GM10266 (cell line): Measurements from ENCODE around the gene CRELD2.

Source experiments
- DNase-seq: peaks from one replicate; pipeline ENCODE4 v3.0.0; 2012; ENCODE audit errors: extremely low spot score
- CTCF ChIP-seq: IDR thresholded peaks from 2 replicates; pipeline ENCODE4 v1.5.1; 2012; ENCODE audit warnings: mild to moderate bottlenecking, low read depth; ENCODE audit not compliant: control insufficient read depth, insufficient read depth; ENCODE audit errors: missing control alignments

Gene CRELD2, protein sequence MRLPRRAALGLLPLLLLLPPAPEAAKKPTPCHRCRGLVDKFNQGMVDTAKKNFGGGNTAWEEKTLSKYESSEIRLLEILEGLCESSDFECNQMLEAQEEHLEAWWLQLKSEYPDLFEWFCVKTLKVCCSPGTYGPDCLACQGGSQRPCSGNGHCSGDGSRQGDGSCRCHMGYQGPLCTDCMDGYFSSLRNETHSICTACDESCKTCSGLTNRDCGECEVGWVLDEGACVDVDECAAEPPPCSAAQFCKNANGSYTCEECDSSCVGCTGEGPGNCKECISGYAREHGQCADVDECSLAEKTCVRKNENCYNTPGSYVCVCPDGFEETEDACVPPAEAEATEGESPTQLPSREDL

GRCh38 chr22:49917974-49918910, at the start of gene CRELD2, which contains the start of gene ALG12:
Gene CRELD2, plus strand, starts transcription at chr22:49918634. Its CDS starts 136 bp downstream, at chr22:49918770.
Gene ALG12, minus strand, starts transcription at chr22:49918438. Its CDS starts 4,673 bp downstream, at chr22:49913765.
- no peak for TF ChIP-seq CTCF
- DNase-seq: peak; percentile 100

GRCh38 chr22:49869086-49869830, 49.2 kb upstream of the CRELD2 start:
- DNase-seq: no peak
- TF ChIP-seq CTCF: no peak

DNA sequence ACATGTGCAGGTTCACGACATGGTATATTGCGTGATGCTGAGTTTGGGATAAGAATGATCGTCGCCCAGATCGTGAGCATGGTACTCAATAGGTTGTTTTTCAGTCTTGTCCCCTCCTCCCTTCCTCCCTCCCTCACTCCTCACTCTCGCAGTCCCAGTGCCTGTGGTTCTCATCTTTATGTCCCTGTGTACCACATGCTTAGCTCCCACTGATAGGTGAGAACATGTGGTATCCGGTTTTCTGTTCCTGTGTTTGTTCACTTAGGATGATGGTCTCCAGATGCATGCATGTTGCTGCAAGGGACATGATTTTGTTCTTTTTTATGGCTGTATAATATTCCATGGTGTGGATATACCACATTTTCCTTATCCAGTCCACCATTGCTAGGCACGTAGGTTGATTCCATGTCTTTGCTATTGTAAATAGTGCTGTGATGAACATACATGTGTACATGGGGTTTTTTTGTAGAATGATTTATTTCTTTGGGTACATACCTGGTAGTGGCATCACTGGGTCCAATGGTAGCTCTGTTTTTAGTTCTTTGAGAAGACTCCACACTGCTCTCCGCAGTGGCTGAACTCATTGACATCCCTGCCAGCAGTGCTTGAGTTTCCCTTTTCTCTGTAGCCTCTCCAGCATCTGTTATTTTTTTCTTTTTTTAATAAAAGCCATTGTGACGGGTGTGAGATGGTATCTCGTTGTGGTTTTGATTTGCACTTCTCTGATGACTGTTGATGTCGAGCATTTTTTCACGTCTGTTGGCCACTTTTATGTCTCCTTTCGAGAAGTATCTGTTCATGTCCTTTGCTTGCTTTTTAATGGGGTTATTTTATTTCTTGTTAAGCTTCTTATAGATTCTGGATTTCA, 48.4 kb upstream of the CRELD2 start:
- no peak for DNase-seq
- TF ChIP-seq CTCF: no peak

DNA sequence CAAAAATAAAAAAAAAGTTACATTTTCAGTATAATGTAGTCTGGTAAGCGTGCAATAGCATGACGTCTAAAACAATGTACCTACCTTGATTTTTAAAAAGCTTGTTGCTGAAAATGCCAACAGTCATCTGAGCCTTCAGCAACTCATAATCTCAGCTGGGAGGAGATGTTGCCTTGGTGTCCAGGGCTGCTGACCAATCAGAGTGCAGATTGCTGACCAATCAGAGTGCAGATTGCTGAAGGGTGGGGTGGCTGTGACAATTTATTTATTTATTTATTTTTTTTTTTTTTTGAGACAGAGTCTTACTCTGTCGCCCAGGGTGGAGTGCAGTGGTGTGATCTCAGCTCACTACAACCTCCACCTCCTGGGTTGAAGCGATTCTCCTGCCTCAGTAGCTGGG, 47.0 kb upstream of the CRELD2 start:
- no peak for DNase-seq
- TF ChIP-seq CTCF: no peak

- DNase-seq: no peak
- no peak for TF ChIP-seq CTCF
These were observed 46.1 kb upstream of the CRELD2 start for GRCh38 chr22:49872347-49872746.

- no peak for DNase-seq
- TF ChIP-seq CTCF: no peak
These were observed 45.0 kb upstream of the CRELD2 start for GRCh38 chr22:49873228-49873940.
